HG02852 (cell line): ENCODE measurements around the gene ITIH4.

Experiments
- ATAC-seq: cut with Tn5 transposase; IDR thresholded peaks from one replicate; pipeline ENCODE4 v1.9.1; 2021; ENCODE audit warnings: mild to moderate bottlenecking, moderate library complexity; ENCODE audit not compliant: unreplicated experiment

Gene ITIH4

DNA sequence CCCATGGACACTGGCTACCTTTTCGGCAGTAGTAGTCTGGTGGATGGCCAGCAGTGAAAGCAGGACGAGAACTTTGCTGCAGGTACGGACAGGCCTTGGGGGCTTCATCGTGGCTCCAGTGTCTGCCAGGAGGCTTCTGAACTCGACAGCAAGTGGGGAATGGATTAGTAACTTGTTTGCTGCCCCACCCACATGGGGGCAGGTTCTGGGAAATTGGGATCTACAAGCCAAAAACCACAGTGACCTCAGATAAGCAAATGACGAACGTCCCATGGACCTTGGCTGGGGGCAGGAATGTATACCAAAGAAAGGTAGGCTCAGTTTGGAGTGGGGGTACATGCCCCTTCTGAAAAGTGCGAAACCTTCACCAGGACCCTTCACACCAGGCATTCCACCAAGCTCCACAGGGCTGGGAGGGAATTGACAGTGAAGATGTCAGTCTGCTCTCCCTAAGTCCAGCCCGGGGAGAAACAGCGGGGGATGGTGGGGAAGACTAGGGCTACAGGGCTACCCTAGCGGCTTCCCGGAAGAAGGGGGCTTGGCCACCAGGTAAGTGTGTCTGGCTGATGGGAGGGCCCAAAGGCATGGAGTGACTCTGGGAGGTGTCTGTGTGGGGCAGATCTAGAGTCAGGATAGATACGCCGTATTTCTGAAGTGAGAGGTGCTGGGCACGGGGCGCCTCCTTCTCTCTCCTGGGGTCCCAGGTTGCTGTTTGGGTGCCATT is at the start of gene ITIH4:
TSS of gene ITIH4 (minus strand) at position 138 of the 724 bp plus-strand sequence. CDS start at position 108, 30 bp downstream.
- no peak for ATAC-seq

DNA sequence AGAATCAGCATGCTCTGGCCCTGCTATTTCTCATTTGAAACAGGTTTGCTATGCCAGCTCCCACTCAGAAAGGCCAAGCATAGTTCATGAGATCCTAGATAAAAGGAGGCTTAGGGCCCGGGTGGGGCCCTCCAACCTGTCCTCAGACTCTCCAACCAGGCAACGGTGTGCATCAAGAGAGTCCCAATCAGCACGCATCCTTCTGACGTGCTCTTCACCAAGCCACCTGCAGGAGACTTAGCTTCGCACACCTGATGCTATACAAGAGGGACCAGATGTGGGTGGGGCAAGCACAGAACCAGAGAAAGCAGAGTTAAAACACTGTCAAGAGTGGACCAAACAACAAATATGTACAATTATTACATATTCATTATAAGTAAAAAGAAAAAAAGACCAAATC is 49.6 kb upstream of the ITIH4 start:
- ATAC-seq: peak; percentile 32

DNA sequence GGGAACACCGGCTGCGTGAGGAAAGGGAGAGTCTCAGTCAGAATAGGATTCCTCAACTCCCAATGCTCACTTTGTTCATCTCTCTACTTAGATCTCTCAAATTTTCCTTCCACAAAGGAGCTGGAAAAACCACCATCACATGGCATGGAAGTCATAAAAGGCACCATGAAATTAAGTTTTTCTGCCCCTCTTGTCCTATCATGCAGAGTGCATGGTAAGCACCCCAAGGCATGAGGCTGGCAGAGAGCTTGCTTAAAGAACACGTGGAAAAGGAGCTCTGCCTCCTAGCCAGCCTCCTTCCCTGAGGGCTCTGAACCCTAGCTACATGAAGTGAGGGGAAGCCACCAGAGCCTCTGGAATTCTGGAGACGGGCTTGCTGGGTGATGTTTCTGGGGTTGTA is 49.1 kb upstream of the ITIH4 start:
- no peak for ATAC-seq

DNA sequence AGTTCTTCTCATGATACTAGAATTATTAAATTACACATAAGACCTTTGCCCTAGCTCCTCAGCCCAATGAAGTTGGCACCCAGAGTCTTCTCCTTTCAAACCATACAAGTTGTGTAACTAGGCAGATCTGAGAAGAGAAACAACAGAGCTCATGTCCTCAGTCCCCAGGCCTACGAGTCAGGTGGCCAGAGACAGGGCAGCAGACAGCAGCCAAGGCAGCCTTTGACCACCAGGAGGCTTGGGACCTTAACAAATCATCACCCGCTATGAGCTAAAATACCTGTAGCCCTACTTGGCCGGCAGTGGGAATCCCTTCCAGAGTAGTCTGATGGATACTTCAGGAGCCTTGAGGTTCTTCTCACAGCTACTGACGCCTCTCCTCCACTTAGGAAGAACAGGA is 48.6 kb upstream of the ITIH4 start:
- no peak for ATAC-seq

DNA sequence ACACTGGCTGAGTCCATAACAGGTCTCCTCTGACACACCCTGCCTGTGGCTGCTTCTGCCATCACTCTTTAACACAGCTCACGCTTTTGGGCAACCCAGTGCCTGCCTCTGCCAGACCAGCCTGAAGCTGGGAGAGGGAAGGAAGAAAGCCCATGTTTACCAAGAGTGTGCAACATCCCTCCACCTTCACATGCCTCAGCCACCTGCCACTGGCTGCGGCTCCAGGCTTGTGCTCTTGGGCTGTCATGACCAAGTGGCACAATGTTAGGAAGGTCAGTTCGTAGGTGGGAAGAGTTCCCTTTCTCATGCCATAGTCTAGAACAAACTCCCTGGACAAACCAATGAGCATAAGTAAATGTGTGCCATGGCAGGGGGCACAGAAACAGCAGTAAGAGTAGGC is 46.6 kb upstream of the ITIH4 start:
- no peak for ATAC-seq

DNA sequence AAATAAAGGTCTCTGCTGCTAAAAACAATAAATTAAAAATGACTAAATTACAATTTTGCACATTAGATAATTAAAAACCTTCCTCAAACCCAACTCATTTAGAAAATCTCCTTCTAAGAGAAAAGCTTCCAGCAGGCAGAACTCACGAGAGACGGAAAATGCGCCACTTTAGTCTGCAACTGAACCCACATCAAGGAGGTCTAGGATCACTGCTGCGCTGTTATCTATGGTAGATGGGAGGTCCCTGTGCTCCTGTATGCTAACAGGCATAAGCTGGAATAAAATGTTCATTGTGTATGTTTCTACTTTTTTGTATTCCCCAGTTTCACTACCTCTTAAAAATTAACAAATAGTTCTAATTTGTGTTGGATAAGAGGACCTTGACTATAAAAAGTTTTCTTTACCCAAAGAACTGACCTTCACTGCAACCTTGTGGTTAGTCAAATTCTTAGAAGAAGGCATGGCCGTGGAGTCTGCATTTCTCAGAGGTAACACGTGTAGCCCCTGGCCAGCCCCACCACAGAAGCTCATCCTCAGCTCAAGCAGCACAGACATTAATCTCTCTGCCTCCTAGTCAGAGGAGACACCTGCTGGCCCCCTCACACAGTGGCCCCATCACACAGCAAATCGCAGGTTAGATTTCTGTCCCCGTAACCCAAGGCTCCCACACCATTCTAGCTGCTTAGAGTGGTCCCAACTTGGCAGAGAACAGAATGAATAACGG is 44.6 kb upstream of the ITIH4 start:
- no peak for ATAC-seq

DNA sequence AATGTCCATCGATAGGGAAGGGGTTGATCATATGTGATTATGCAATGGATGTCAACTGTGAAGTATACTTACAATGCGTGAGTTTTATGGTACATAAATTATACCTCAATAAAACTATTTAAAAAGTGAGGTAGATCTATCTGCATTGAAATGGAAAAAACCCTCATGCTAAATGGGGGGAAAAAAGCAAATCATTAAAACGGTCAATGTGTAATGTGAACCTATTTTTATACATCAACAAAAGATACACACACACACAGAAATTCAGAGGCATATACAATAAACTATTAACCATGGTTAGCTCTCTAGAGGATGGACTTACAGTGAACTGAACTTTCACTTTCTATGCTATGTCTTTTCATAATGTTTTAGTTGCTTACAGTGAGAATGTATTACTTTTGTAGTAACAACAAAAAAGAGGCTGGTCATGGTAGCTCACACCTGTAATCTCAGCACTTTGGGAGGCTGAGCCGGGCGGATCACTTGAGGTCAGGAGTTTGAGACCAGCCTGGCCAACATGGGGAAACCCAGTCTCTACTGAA is 43.8 kb upstream of the ITIH4 start:
- ATAC-seq: no peak

DNA sequence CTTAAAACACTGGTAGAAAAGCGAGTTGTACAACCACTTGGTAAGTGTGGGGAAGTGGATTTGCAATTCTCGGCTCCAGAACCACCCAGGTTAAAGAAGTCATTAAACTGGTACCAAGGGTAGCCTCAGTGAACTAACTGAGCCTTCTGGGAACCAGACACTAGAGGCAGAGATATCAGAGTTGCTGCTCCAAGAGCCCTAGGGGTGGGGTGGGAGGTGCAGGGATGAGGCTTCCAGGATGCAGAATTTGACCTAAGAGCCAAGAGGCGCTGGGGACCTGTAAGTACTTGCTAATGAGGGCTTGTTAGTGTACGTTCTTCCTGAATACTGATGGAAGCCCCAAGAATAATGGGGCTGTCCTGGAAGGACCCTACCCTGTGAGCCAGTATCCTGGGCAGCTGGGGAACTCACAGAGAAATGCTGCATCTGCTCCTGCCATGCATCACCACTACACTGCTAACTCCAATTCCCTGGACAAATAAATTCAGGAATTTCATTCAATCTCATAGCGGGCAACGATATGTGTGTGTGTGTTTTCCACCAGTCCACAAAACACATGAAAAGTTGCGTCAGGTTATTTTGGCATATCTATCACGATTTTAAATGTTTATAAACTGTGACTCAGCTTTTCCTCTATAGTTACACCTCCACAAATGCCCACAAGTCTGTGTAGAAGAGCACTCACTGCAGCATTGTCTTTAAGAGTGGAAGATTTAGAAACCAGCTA is 43.1 kb upstream of the ITIH4 start:
- no peak for ATAC-seq

DNA sequence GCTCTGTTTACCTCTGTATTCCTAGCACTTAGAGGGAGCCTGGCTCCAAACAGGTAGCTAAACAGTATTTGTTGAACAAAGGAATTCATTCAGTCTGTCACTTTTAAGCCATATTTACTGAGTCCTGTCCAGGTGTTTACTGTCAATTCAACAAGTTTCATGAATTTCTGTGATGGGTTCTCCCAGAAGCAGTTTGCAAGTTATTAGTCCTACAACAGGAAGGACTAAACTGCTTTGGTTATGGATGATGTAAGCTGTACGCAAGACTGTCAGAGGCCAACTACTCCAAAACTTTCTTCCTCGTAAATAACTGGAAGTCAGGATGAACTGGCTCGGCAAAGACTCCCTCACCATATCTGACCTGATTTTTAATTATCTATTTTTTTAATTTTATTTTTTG is 41.8 kb upstream of the ITIH4 start:
- ATAC-seq: no peak

DNA sequence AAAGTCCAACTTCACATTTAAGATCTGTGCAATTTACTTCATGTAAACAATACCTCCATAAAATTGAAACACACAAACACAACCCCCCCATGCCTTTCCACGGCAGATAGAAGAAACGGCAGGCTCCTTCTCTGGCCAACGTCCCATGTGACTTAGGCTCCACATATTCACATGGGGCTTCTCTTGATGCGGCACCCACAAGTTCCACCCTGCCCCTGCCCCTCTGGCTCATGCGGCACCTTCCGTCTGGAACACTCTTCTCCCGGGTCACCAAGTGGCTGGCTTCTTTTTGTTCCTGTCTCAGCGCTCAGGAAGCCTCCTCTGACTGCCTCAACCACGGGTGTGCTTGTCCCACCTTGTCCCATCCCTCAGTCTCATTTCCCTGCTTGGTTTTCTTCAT is 41.3 kb upstream of the ITIH4 start:
- no peak for ATAC-seq

DNA sequence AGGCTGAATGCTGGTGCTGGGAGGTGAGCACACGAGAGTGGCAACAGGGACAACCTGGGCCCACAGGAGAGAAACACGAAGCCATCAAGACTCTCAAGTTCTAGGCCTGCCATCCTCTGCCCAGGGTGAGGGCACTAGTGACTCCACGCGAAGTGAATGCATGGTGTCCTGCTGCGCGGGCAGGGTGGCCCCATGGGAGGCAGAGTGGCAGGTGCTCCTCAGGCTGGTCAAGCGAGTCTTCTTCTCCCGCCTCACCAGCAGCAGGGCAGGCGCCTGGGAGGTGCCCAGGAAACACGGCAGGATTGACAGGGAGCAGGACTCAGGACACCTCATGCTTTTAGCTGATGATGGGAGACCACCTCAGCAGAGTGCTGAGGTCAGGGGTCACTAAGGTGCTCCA is 40.0 kb upstream of the ITIH4 start:
- ATAC-seq: no peak

DNA sequence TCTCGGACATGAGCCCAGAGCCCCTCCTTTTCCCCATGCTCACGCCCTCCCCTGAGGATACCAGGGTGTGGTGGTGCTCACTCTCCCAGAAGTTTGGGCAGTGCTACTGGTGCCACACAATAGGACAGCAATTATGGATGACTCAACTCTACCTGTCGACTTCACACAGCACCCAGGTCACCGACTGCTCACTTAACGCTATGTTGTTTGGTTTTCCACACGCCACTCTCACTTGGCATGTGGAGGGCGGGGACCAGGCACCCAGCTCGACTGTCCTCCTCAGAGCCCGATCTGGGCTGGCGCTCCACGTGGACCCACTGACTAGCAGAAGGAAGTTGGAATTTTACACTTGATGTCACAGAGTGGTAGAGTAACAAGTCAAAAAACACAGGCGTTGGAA is 36.0 kb upstream of the ITIH4 start:
- no peak for ATAC-seq

DNA sequence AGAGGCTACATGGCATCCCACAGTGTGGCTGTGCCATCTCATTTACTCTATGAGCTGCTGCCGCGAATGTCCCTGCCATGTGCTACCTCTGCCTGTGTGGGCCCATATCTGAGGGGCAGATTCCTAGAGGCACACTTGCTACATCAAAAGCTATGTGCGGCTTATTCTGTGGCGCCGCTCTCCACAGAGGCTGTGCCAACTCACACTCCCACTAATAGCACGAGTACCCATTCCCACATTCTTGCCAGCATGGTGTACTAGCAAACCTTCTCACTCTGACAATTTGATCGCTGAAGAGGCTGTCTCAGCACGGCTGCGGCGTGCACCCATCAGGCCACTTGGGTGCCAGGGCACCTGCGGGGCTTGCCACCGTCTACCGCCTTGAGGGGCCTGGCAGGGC is 35.5 kb upstream of the ITIH4 start:
- no peak for ATAC-seq

DNA sequence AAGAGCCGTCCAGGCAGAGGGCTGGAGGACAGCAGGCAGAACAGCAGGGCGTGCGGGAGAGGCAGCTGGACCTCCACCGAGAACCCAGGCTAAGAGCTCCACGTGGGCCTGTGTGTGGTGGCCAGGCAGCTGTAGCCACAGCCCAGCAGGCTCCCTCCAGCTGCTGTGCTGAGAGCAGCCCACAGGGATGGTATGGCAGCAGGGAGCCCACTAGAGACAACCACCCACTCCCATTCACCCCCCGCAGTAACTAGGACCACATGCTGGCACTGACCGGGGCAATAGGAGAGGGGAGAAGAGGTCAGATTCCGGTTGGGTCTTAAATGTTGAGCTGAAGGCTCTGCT is 29.9 kb upstream of the ITIH4 start:
- ATAC-seq: no peak

DNA sequence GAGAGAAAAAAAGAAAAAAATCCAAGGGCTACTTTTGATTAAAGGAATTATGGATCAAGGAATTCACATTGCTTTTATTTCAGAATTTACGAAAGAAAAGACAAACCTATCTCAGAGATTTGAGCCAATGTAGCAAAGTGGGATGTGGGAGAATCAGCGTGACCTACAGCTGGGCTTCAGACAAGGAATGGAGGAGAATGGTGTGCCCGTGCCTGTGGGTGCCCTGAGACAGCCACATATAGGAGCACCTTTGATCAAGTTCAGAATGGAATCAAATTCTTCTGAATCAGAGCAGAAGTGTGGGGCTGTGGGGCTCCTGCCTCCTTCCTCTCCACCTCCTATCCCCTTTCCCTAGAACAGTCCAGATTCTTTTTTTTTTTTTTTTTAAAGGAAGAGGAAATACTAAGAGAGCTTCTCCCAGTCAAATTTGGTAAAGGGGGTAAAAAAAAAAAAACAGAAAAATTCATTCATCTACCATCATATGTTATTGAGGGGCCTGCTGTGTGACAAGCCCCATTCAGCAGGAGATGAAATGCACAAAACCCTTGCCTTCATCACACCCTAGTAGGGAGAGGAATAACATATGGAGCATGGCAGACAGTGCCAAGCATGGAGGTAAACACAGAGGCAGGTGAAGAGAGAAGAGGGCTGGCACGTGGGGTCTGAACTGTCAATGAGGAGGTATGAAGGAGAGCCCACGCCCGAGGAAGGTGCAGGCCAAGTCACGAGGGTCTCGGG is 29.4 kb upstream of the ITIH4 start:
- ATAC-seq: no peak

DNA sequence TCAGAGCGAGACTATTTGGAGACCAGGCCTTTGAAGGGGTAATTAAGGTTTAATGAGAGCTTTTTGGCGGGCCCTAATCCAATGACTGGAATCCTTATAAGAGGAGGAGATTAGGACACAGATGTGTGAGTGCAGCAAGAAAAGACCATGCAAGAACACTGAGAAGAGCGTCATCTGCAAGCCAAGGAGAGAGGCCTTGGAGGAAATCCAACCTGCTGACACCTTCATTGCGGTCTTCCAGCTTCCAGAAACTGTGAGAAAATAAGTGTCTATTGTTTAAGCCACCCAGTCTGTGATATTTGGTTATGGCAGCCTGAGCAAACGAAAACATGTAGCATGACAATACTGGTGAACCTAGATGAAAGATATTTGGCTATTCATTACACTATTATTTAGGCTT is 27.4 kb upstream of the ITIH4 start:
- no peak for ATAC-seq

DNA sequence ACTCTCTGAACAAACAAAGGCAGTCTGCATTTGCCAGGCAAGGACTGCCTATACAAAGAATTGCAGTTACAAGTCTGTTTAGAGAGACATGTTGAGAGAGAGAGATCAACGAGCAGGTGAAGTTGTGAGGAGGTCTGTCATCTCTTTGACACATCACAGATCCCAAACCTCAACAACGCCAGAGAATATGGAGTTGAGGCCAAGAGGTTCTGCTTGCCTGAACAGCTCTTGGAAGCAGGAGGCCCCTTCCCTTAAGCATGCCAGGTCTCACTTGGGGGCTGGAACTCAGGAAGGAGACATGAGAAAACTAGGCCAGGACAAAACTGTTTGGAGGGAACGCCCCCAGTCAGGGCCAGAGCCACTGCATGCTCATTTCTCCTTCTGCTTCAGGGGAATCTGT is 26.7 kb upstream of the ITIH4 start:
- no peak for ATAC-seq

DNA sequence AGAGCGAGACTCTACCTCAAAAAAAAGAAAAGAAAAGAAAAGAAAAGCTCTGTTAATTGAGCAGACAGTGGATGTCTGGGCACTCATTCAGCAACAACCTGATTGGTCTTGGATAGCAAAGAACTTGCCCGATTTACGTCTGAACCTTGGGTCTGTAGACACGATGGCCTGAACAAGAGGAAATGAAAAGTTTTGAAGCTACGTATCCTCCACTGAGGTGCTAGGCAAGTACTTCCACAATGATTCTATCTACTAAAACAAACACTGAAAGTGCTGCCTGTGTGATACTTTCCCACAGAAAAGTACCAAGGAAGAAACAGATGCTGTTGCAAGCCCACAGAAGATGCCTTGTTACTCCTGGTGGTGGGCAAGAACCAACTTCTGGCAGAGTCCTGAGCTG is 26.2 kb upstream of the ITIH4 start:
- ATAC-seq: no peak

DNA sequence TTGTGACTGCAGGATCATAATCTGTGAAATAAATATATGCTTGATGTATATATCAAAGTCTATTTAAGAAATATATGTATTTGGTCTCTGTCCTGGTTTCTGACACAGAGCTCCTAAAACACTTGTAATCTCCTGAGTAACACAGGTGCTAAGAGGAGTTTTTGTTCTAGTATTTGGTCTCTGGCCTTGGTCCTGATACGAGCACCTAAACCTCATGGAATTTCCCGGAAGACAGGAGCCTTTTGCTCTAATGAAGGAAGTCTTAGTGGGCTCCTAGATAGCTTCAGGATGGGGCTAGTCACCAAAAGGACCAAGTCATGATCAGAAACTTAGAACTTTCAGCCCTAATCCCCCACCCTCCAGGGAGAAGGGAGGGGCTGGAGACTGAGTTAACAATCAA is 23.5 kb upstream of the ITIH4 start:
- ATAC-seq: no peak

DNA sequence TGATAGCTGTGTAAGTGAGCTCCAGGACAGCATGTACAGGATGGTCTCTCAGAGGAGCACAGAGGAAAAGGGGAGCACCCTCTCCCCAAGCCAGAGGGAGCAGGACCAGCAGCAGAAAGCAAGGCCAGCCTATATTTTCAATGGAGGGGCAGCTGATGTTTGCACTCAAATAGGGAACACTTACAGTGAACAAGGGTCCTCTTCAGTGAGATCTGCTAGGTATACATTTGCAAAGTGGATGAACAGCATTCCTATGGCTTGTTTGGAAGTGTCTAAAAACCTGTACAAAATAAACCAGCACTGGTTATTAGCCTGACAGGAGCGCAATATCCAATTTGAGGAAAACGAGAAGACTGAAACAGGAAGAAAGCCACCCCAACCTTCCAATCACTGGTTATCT is 21.9 kb upstream of the ITIH4 start:
- ATAC-seq: no peak

DNA sequence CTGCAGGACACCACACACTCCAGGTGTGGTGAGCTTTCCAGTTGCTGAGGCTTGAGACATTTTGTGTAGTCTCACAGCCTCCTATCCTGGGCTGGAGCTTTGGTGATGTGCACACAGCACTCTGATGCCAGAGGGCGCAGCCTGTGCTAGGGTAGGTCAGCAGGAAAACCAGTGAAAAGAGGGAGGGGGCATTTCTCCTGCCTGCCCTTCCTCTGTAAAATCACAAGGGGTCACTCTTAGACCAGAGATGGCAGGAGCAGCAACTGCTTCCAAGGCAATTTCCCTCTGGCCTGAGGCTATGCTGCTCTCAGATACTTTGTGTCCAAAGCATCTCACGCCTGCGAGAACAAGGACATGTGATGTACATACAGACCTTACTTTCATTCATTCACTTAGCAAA is 20.9 kb upstream of the ITIH4 start:
- no peak for ATAC-seq
